Stimulated activated naive CD8-positive, alpha-beta T cell treated with anti-CD3 and anti-CD28 coated beads, Interleukin-15, amount 100 ng/mL, for 72 hours (primary cell): ENCODE data around the gene PDE9A.

ENCODE experiments used
- ATAC-seq: fragments of 150-1000 bp; cut with Tn5 transposase; 2 replicates; pipeline ENCODE4 v1.10.0; 2021; ENCODE audit warnings: mild to moderate bottlenecking, moderate library complexity
- DNase-seq, 2 donors: peaks; one replicate each; pipeline ENCODE4 v3.0.0; 2021 to 2022
- H3K27ac Mint-ChIP-seq, 2 donors: one replicate each; pipeline ENCODE4 v1.8.0; 2022; ENCODE audit warnings: mild to moderate bottlenecking in 2 of 2, mixed read lengths in 2 of 2, moderate library complexity in 2 of 2
- H3K27me3 Mint-ChIP-seq: one replicate; pipeline ENCODE4 v1.8.0; 2022; ENCODE audit warnings: mixed read lengths
- H3K4me1 Mint-ChIP-seq: one replicate; pipeline ENCODE4 v1.8.0; 2022; ENCODE audit warnings: mild to moderate bottlenecking, mixed read lengths
- H3K4me3 Mint-ChIP-seq, 2 donors: one replicate each; pipeline ENCODE4 v1.8.0; 2022; ENCODE audit warnings: mild to moderate bottlenecking in 2 of 2, mixed read lengths in 2 of 2, moderate library complexity in 1 of 2
- H3K9me3 Mint-ChIP-seq, 2 donors: one replicate each; pipeline ENCODE4 v1.8.0; 2022; ENCODE audit warnings: mixed read lengths in 2 of 2

PDE9A gene

DNA sequence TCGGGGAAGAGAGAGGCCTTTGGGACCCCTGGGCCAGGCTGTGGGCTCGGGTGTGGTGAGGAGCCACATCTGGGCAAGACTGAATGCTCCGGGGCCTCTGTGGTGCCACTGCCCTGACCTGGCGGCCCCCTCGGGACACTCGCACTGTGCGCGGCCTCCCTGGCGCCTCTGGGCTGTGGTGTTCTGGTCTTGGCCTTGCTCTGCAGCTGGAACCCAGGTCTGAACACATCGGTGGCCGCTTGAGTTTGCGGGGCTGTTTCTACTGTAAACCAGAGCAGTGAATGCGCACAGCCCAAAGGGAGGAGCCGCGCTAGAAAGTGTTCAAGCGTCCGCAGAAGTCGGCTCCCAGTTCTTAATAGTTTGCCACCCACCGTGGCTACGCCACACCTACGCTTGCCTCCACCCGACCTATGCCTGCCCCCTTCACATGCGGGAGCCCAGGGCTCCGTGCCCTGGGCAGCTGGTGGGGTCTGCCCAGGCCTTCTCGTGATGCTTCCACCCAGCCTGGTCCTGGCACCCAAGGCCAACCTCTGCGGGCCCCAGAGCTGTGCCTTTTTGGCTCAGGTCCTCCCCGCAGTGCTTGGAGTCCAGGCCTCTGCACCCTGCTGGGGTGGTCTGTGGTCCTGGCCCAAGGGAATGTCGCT is 4.4 kb downstream of the PDE9A start:
- Mint-ChIP-seq H3K27me3 (no peaks in the 10 kb centered on the region), H3K9me3 (no peaks in the 10 kb centered on the region), H3K27ac (no peak overlapping the region), H3K4me3 (no peak overlapping the region), H3K4me1 (peaks cover 35% of the 10 kb centered on the region)
- no peak for DNase-seq
- no peak for ATAC-seq

DNA sequence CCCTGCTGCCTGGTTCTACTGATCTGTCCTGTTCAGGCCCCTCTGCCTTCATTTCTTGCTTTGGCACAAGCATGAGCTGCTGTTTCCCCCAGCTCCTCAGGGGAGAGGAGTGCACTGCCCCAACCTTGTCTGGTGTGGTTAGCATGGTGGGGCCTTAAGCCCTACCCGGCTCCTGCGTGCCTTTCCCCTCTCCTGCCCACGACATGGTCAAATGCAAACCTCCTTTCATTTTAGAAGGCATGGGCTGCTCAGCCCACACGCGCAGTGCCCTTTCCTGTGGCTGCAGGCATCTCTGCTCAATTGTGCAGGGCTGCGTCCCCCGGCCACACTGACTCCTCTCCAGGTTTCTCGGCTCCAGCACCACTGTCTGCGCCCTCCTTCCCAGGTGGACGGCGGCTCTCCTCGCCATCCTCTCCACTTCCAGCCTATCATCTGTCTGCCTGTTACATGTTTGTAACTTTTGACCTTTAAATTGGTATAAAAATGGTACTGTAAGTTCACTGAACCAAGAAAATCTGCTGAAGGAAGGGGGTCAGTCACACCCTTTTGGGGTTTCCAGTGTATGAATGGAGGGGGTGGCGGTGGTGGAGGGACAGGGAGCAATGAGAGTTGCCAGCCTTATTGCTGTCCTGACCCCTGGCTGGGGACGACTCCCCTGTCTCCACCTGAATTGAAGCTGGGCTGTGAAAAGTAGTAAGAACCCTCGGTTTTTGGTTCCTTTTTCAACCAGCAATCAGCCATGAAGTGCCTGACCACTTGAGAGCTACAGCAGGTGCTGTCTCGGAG is 5.1 kb downstream of the PDE9A start:
- Mint-ChIP-seq H3K9me3 (no peaks in the 10 kb centered on the region), H3K4me3 (no peak overlapping the region), H3K27ac (peak overlapping the region in 1 of 2 donors; percentile 60)

DNA sequence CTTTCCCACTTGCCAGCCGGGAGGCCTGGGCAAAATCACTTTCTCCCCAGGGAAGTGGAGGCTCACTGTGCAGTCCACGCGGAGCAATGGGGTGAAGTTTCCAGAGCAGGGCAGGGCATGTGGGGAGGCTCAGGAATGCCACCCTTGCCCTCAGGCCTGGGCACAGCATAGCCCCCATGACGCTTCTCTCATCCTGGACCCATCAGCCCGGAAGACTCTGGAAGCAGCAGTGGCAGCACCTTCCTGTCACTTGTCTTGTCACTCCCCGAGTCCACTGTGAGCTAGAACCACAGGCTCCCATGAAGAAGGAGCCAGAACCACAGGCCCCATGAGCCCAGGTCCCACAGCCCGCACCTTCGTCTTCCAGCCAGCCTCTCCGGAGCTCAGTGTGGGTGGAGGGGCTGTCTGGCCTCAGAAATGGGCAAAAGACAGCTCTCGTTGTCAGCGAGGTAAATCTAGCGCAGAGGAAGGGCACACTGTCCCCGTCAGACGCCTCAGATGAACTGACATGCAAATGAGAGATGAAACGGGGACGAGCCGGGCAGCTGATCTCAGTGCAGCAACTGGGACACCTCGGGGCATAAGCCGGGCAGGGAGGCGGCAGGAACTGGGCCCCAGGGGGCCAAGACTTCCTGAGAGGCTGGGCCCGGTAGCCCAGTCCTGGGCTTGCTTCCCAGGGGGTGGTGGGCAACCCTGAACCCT is 6.1 kb downstream of the PDE9A start:
- Mint-ChIP-seq H3K27ac (no peak overlapping the region), H3K4me1 (peaks cover 27% of the 10 kb centered on the region), H3K4me3 (no peak overlapping the region), H3K9me3 (no peaks in the 10 kb centered on the region), H3K27me3 (no peaks in the 10 kb centered on the region)
- no peak for DNase-seq
- ATAC-seq = no peak

More for the DNA sequence above, 5.1 kb downstream of the PDE9A start:
- Mint-ChIP-seq H3K27me3 (no peaks in the 10 kb centered on the region), H3K4me1 (peaks cover 30% of the 10 kb centered on the region)
- DNase-seq = no peak
- no peak for ATAC-seq

DNA sequence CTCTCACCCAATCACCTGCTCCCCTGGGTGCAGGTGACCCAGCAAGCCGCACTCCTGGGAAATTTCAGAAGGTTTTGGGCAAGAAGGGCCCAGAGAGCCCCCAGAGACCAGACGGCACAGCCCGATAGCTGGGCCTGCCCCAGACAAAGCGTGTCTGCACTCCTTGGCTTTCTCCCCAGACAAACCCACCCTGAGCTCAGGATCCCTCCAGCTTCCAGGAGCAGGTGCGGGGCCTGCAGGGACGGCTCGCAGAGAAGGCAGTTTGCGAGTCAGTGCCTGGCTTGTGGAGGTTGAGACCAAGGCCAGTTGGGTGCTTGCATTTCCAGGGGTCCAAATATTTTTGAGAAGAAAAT is 6.7 kb downstream of the PDE9A start:
- H3K9me3 Mint-ChIP-seq = no peaks in the 10 kb centered on the region
- H3K27ac Mint-ChIP-seq = no peak overlapping the region
- H3K27me3 Mint-ChIP-seq = no peaks in the 10 kb centered on the region
- ATAC-seq (no peak), DNase-seq (no peak)
- no peak overlapping the region for H3K4me3 Mint-ChIP-seq
- peaks cover 22% of the 10 kb centered on the region for H3K4me1 Mint-ChIP-seq

DNA sequence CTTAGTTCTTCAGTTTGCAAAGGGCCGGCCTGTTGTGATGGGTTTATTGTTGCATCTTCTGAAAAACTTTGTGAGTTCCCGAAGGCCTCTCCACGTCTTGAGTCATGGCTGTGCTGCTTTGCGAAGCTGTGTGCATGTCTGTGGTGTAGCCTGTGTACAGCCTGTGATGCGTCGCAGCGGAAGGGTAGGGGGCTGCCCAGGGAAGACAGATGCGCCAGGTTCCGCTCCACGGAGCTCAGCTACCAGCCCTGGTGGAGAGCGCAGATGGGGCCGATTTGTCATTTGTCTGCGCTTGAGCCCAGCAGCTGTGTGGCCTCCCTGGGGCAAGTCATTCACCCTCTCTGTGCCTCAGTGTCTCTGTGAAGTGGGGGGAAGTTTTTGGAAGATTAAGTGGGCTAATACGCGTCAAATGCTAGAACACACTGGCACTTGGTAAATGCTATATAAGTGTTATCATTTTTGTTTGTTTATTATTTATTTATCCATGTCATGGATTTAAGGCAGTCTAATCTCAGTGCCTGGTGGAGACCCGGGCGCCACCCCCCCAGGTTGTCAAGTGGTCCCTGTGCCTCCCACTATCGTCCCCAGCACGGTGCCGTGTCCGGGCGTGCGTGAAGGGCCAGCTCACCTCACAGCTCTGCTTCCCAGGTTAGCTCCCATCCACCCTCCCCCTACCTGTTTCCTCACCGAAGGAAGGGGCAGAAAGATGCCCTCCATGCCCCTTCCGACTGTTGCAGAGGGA is 8.4 kb downstream of the PDE9A start:
- Mint-ChIP-seq H3K9me3 (no peaks in the 10 kb centered on the region), H3K4me1 (peaks cover 8% of the 10 kb centered on the region), H3K27ac (no peak overlapping the region), H3K27me3 (no peaks in the 10 kb centered on the region), H3K4me3 (no peak overlapping the region)
- ATAC-seq (no peak), DNase-seq (no peak)

DNA sequence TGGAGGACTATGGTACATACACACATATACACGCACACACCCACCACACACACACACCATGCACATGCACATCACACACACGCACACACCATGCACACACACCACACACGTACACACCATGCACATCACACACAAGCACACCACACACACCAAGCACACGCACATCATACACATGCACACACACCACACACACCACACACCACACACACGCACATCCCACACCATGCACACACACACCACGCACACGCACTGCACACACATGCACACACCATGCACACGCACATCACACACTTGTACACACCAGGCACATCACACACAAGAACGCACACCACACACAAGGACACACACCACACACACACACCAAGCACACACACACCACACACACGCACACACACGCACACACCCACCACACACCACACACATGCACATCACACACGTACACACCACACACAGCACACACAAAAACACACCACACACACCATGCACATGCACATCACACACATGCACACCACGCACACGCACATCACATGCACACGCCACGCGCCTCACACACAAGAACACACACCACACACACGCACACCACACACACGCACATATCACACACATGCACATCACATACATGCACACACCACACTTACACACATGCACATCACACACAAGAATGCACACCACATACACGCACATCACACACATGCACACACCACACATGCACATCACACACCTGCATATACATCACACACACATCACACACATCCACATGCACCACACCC is 9.2 kb downstream of the PDE9A start:
- DNase-seq (no peak), ATAC-seq (no peak)
- no peak overlapping the region for H3K4me3 Mint-ChIP-seq
- H3K27me3 Mint-ChIP-seq = no peaks in the 10 kb centered on the region
- H3K9me3 Mint-ChIP-seq = no peaks in the 10 kb centered on the region
- no peak overlapping the region for H3K27ac Mint-ChIP-seq
- peaks cover 8% of the 10 kb centered on the region for H3K4me1 Mint-ChIP-seq

DNA sequence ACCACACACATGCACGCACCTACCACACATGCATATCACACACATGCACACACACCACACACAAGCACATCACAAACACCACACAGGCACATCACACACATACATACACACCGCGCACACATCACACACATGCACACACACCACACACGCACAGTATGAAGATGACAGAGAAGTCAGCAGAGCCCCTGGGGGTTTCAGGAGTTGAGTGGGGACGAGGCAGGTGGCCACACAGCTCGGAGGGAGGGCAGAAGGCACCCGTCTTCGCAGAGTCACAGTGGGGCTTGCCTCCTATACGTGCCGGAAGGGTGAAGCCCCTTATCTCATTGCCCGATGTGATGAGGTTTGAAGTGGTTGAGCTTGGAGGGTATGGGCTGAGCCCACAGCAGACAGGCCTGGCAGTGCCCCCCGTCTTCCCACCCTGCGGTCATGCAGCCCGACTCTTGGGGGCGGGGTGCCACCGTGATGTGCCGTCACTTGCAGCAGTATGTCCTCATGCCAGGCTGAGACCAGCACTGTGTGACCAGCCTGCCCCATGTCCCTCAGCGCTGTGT is 9.9 kb downstream of the PDE9A start:
- no peak overlapping the region for H3K4me3 Mint-ChIP-seq
- H3K9me3 Mint-ChIP-seq = no peaks in the 10 kb centered on the region
- no peaks in the 10 kb centered on the region for H3K27me3 Mint-ChIP-seq
- DNase-seq (no peak), ATAC-seq (no peak)
- H3K4me1 Mint-ChIP-seq = peaks cover 4% of the 10 kb centered on the region
- no peak overlapping the region for H3K27ac Mint-ChIP-seq

DNA sequence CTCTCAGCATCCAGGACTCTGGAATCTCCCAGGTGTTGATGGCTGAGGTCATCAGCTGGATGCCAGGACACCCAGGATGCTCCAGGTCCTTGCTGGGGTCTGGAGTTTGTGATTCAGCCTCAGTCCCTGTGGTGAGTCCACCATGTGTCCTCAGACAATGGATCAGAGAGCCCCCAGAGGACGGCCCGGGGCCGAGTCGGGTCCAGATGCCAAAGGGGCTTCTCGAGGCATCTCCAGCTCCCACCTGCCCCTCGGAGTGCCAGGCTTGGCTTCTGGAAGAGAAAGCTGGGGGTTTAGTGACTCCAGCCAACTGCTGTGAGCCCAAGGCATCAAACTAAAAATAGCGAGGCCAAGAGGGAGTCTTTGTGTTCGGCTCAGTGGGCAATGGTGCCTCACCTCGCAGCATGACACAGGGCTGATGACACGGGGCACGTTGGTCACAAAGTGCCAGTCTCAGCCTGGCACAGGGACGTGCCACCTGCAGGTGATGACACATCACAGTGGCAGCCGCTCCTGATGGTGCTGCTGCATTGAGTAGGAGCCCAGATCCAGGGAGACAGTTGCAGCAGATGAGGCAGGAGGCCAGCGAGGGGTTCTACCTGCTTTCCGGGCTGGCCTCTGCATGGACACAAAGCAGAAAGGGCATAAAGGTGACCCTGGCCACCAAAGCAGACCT is 10.6 kb downstream of the PDE9A start:
- ATAC-seq = no peak
- Mint-ChIP-seq H3K9me3 (no peaks in the 10 kb centered on the region), H3K27ac (no peak overlapping the region), H3K4me1 (no peaks in the 10 kb centered on the region), H3K27me3 (no peaks in the 10 kb centered on the region), H3K4me3 (no peak overlapping the region)
- no peak for DNase-seq

DNA sequence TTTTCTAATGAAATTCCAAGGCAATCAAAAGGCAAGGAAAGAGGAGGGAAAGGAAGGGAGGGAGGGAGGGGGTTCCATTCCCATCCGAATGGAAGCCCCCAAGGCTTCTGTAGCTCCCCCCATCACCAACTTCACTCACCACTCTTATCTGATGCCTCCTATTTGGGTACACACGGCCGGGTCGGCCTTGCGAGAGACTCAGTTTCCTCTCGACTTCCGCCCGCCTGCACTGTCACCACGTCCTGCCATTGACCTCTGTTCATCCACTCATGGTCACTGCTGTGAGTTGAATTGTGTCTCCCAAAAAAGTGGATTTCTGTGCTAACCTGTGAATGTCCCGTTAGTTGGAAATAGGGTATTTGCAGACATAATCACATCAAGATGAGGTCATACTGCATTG is 11.2 kb downstream of the PDE9A start:
- Mint-ChIP-seq H3K9me3 (no peaks in the 10 kb centered on the region), H3K27ac (no peak overlapping the region), H3K4me3 (no peak overlapping the region), H3K4me1 (no peaks in the 10 kb centered on the region), H3K27me3 (no peaks in the 10 kb centered on the region)
- ATAC-seq = no peak
- no peak for DNase-seq

DNA sequence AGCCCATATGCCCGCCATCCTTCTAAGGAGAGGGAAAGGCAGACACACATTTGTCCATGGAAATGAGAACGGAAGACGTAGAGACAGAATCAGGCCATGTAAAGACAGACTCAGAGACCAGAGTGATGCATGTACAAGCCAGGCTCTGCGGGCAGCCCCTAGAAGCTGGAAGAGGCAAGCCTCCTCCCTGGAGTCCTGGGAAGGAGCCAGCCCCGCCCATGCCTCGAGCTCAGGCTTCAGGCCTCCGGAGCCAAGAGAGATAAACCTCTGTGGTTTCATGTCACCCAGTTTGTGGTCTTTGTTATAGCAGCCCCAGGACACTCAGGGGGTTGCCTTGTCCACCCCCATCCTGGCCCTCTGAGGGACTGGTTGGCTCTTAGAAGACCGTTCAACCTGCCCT is 11.6 kb downstream of the PDE9A start:
- Mint-ChIP-seq H3K4me3 (no peak overlapping the region), H3K4me1 (no peaks in the 10 kb centered on the region), H3K27me3 (no peaks in the 10 kb centered on the region), H3K9me3 (no peaks in the 10 kb centered on the region), H3K27ac (no peak overlapping the region)
- DNase-seq = no peak
- ATAC-seq = peak; percentile 24

DNA sequence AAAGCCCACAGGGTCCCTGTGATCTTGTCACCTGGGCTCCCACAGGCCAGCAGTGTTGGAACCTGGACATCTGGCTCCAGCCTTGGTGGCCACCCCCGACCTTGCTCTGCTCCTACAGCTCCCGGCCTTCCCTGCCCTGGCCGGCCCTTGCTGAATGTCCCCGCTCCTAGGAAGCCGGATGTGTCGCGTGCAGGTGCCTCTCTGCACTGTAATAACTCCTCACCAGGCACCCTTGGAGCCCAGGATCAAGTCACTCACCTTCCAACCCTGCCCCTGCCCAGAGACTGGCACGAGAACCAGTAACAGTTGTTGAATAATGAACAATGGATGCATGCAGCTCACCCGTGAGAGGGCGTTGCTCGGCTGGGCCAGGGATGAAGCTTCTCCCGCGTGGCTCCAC is 12.1 kb downstream of the PDE9A start:
- DNase-seq = no peak
- Mint-ChIP-seq H3K4me3 (no peak overlapping the region), H3K9me3 (no peaks in the 10 kb centered on the region), H3K27ac (peak overlapping the region in 1 of 2 donors; percentile 30), H3K4me1 (no peaks in the 10 kb centered on the region), H3K27me3 (no peaks in the 10 kb centered on the region)
- ATAC-seq = no peak

DNA sequence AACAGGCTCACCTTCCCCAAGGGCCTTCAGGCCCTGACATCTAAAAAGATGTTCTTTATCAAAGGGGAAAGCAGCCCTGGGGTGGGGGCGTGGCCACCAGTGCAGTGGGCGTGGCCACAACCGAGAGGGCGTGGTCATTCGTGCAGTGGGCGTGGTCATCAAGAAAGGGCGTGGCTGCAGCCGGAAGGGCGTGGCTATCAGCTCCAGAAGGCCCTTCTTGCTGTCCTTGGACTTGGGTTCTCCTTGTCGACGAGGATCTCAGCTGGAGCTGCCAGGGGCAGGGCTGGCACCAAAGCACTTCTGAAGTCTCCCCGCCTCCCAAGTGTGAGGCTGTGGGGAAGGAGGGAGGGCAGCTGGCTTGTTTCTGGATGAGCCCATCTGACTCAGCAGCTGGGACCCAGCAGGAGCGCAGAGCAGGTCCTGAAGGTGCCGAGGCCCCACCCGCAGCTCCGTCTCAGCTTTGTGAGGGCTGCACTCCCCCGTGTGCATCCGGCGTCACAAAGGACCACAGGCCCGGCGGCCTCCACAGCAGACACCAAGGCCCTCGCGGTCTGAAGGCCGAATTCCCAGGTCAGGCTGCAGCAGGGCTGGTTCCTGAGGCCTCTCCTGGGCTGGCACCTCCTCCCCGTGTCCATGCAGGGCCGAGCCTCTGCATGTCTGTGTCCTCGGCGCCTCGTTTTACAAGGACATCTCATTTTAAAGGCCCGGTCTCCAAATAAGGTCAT is 12.8 kb downstream of the PDE9A start:
- no peaks in the 10 kb centered on the region for H3K9me3 Mint-ChIP-seq
- no peak overlapping the region for H3K27ac Mint-ChIP-seq
- ATAC-seq (no peak), DNase-seq (peak; percentile 43 to 46)
- H3K27me3 Mint-ChIP-seq = no peaks in the 10 kb centered on the region
- no peaks in the 10 kb centered on the region for H3K4me1 Mint-ChIP-seq
- H3K4me3 Mint-ChIP-seq = no peak overlapping the region

DNA sequence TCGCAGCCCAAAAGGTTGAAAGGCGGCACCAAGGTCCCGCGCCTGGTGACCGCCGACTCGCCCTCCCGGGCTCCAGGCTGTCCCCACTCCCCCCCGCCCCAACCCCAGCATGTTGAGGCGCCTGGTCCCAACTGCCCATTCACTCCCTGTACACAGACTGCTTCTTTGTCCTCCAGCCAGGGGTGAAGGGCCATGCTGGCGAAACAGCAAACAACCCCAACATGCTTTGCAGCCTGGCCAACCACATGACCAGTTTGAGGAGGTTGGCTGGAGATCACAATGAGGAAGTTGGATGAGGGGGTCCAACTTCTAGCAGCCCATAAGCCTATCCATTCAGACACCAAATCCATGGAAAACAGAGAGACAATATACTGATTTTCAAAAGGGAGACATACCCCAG is 13.5 kb downstream of the PDE9A start:
- Mint-ChIP-seq H3K27me3 (no peaks in the 10 kb centered on the region), H3K9me3 (no peaks in the 10 kb centered on the region), H3K27ac (no peak overlapping the region), H3K4me3 (no peak overlapping the region), H3K4me1 (no peaks in the 10 kb centered on the region)
- DNase-seq (no peak), ATAC-seq (no peak)
